GM19324 (cell line): ENCODE data around the gene HPCAL4.

Source experiments
- ATAC-seq: cut with Tn5 transposase; IDR thresholded peaks from one replicate; pipeline ENCODE4 v1.9.1; 2021; ENCODE audit warnings: mild to moderate bottlenecking, moderate library complexity; ENCODE audit not compliant: unreplicated experiment, low FRiP score

HPCAL4 gene

GRCh38 chr1:39654291-39654690 lies 36.9 kb downstream of the HPCAL4 start:
- ATAC-seq = no peak

GRCh38 chr1:39653546-39654031 lies 37.6 kb downstream of the HPCAL4 start:
- no peak for ATAC-seq

- no peak for ATAC-seq
Observed at GRCh38 chr1:39652554-39652953, 38.7 kb downstream of the HPCAL4 start.

GRCh38 chr1:39652105-39652504 lies 39.1 kb downstream of the HPCAL4 start:
- no peak for ATAC-seq

GRCh38 chr1:39650431-39650830 lies 40.8 kb downstream of the HPCAL4 start:
- no peak for ATAC-seq

- no peak for ATAC-seq
Observed at GRCh38 chr1:39649636-39650185, 41.5 kb downstream of the HPCAL4 start.

- no peak for ATAC-seq
Observed at GRCh38 chr1:39648496-39648895, 42.7 kb downstream of the HPCAL4 start.

GRCh38 chr1:39647247-39647646 lies 44.0 kb downstream of the HPCAL4 start:
- ATAC-seq = no peak

GRCh38 chr1:39646232-39647081 lies 44.8 kb downstream of the HPCAL4 start:
- ATAC-seq = no peak

GRCh38 chr1:39645411-39646043 lies 45.7 kb downstream of the HPCAL4 start:
- ATAC-seq = no peak

- no peak for ATAC-seq
Observed at GRCh38 chr1:39643705-39644104, 47.5 kb downstream of the HPCAL4 start.

GRCh38 chr1:39642796-39643195 lies 48.4 kb downstream of the HPCAL4 start:
- no peak for ATAC-seq

- no peak for ATAC-seq
Observed at GRCh38 chr1:39640861-39641260, 50.4 kb downstream of the HPCAL4 start.

- no peak for ATAC-seq
Observed at GRCh38 chr1:39639305-39640130, 51.7 kb downstream of the HPCAL4 start, which contains the start of gene HEYL. Gene HEYL, minus strand, starts transcription at chr1:39639643. Its CDS starts 18 bp downstream, at chr1:39639625.

GRCh38 chr1:39638965-39639304 lies 52.3 kb downstream of the HPCAL4 start:
- no peak for ATAC-seq

- no peak for ATAC-seq
Observed at GRCh38 chr1:39637361-39637760, 53.9 kb downstream of the HPCAL4 start.

GRCh38 chr1:39635871-39636210 lies 55.4 kb downstream of the HPCAL4 start:
- ATAC-seq = no peak

- no peak for ATAC-seq
Observed at GRCh38 chr1:39635205-39635870, 55.9 kb downstream of the HPCAL4 start.

- ATAC-seq = no peak
Observed at GRCh38 chr1:39633422-39633821, 57.8 kb downstream of the HPCAL4 start.

- ATAC-seq = no peak
Observed at GRCh38 chr1:39632682-39633417, 58.4 kb downstream of the HPCAL4 start.
